Neural progenitor cell (in vitro differentiated cells): ENCODE data around the gene ROM1. TPM values are rescaled to one million over a fixed set of nuclear protein-coding genes. Genes with fewer than 3 reads are reported as not detected.

Experiments used
- DNase-seq: peaks from one replicate; pipeline ENCODE4 v3.0.0-alpha.2; 2016; ENCODE audit warnings: low spot score
- H2AFZ ChIP-seq: fragments of 200-600 bp; sonication (generic); replicated peaks from 2 replicates; pipeline ENCODE4 v1.6.1; 2016; ENCODE audit warnings: antibody characterized with exemption
- H3F3A ChIP-seq: fragments of 200-600 bp; sonication (generic); 2 replicates; pipeline ENCODE4 v1.6.1; 2016; ENCODE audit warnings: antibody characterized with exemption, low read depth
- H3K27ac ChIP-seq: fragments of 200-600 bp; sonication (generic); 2 replicates; pipeline ENCODE4 v1.5.1; 2016; ENCODE audit warnings: mild to moderate bottlenecking
- H3K27me3 ChIP-seq: fragments of 200-600 bp; sonication (generic); 2 replicates; pipeline ENCODE4 v1.6.1; 2016; ENCODE audit warnings: mild to moderate bottlenecking, moderate library complexity
- H3K36me3 ChIP-seq: fragments of 200-600 bp; sonication (generic); 2 replicates; pipeline ENCODE4 v1.5.1; 2016
- H3K4me1 ChIP-seq: fragments of 200-600 bp; sonication (generic); 2 replicates; pipeline ENCODE4 v1.6.1; 2016; ENCODE audit warnings: mixed run types
- H3K4me2 ChIP-seq: fragments of 200-600 bp; sonication (generic); 2 replicates; pipeline ENCODE4 v1.6.1; 2016
- H3K4me3 ChIP-seq: fragments of 200-600 bp; sonication (generic); 2 replicates; pipeline ENCODE4 v1.5.1; 2016
- H3K79me2 ChIP-seq: fragments of 200-600 bp; sonication (generic); 2 replicates; pipeline ENCODE4 v1.6.1; 2016; ENCODE audit warnings: low read depth
- H3K9ac ChIP-seq: fragments of 200-600 bp; sonication (generic); 2 replicates; pipeline ENCODE4 v1.6.1; 2016
- H3K9me3 ChIP-seq: fragments of 200-600 bp; sonication (generic); 2 replicates; pipeline ENCODE4 v1.5.1; 2016; ENCODE audit warnings: low read depth
- H4K20me1 ChIP-seq: fragments of 200-600 bp; sonication (generic); 2 replicates; pipeline ENCODE4 v1.6.1; 2016; ENCODE audit warnings: low read depth
- H3K27ac Mint-ChIP-seq: 3 replicates; pipeline ENCODE4 v1.8.0; 2021; ENCODE audit warnings: mixed read lengths
- H3K27me3 Mint-ChIP-seq: 2 replicates; pipeline ENCODE4 v1.8.0; 2022; ENCODE audit warnings: low read depth, mild to moderate bottlenecking, inconsistent platforms, moderate library complexity, mixed read lengths; ENCODE audit not compliant: insufficient read depth
- H3K36me3 Mint-ChIP-seq: 3 replicates; pipeline ENCODE4 v1.8.0; 2021; ENCODE audit warnings: mixed read lengths
- H3K4me1 Mint-ChIP-seq: 3 replicates; pipeline ENCODE4 v1.8.0; 2021; ENCODE audit warnings: mixed read lengths
- H3K4me3 Mint-ChIP-seq: 3 replicates; pipeline ENCODE4 v1.8.0; 2021; ENCODE audit warnings: mild to moderate bottlenecking, moderate library complexity, mixed read lengths
- H3K9me3 Mint-ChIP-seq: 3 replicates; pipeline ENCODE4 v1.8.0; 2020; ENCODE audit warnings: mixed read lengths
- CTCF ChIP-seq: fragments of 200-600 bp; sonication (generic); IDR thresholded peaks from 2 replicates; pipeline ENCODE4 v1.5.1; 2017; ENCODE audit warnings: antibody characterized with exemption, mild to moderate bottlenecking
- EZH2 ChIP-seq: fragments of 200-600 bp; sonication (generic); IDR thresholded peaks from 2 replicates; pipeline ENCODE4 v1.6.1; 2017; ENCODE audit warnings: antibody characterized with exemption, mild to moderate bottlenecking, moderate library complexity
- EZH2phosphoT487 ChIP-seq: fragments of 200-600 bp; sonication (generic); IDR thresholded peaks from 2 replicates; pipeline ENCODE4 v1.6.1; 2017; ENCODE audit warnings: antibody characterized with exemption
- total RNA-seq: library from RNA; depleted of rRNA; stranded (reverse); fragments of >200 nt; gene quantifications from 2 replicates; pipeline ENCODE4 v1.2.3, GENCODE V29; 2015; ENCODE audit warnings: low replicate concordance

Gene ROM1
- total RNA-seq, 1 donor from 2014 or later, result not detected

- Histone ChIP-seq H3K36me3 (no peaks in the 10 kb centered on the region), H2AFZ (peak overlapping the region; percentile 51), H3K27me3 (peaks cover 22% of the 10 kb centered on the region), H3K9ac (peak overlapping the region; percentile 96), H3K4me1 (peaks cover 37% of the 10 kb centered on the region), H3K9me3 (no peaks in the 10 kb centered on the region), H4K20me1 (peaks cover 31% of the 10 kb centered on the region), H3K4me2 (peak overlapping the region; percentile 92), H3K79me2 (peaks cover 36% of the 10 kb centered on the region), H3K27ac (peak overlapping the region; percentile 86), H3K4me3 (peak overlapping the region; percentile 87), H3F3A (peaks cover 59% of the 10 kb centered on the region)
- Mint-ChIP-seq H3K4me1 (peaks cover 53% of the 10 kb centered on the region), H3K9me3 (no peaks in the 10 kb centered on the region), H3K27me3 (peaks cover 6% of the 10 kb centered on the region), H3K36me3 (peaks cover 34% of the 10 kb centered on the region), H3K27ac (no peak overlapping the region), H3K4me3 (peak overlapping the region; percentile 99)
- TF ChIP-seq CTCF (no peak), EZH2 (no peak), EZH2phosphoT487 (no peak)
- no peak for DNase-seq
Observed at GRCh38 chr11:62601122-62601371, 12.0 kb upstream of the ROM1 start.

GRCh38 chr11:62601372-62602140 is 11.5 kb upstream of the ROM1 start, which contains the start of gene MTA2:
MTA2 (minus strand) TSS chr11:62601865; CDS start chr11:62601450, 415 bp downstream.
- TF ChIP-seq EZH2, result no peak
- no peak for TF ChIP-seq CTCF
- no peak for TF ChIP-seq EZH2phosphoT487
- H3K4me1 Mint-ChIP-seq, result peaks cover 56% of the 10 kb centered on the region
- peak within 1 kb of the TSS; percentile 92 for H3K4me2 ChIP-seq
- H3K4me3 Mint-ChIP-seq, result peak within 1 kb of the TSS; percentile 99
- no peaks in the 10 kb centered on the region for H3K36me3 ChIP-seq
- peak within 1 kb of the TSS; percentile 86 for H3K27ac ChIP-seq
- H3K27me3 ChIP-seq, result peaks cover 22% of the 10 kb centered on the region
- H3K4me3 ChIP-seq, result peak within 1 kb of the TSS; percentile 87
- peaks cover 36% of the 10 kb centered on the region for H3K79me2 ChIP-seq
- peak; percentile 99 for DNase-seq
- H2AFZ ChIP-seq, result peak within 1 kb of the TSS; percentile 86
- H3K9ac ChIP-seq, result peak within 1 kb of the TSS; percentile 96
- H3K4me1 ChIP-seq, result peaks cover 37% of the 10 kb centered on the region
- peaks cover 31% of the 10 kb centered on the region for H4K20me1 ChIP-seq
- H3K9me3 ChIP-seq, result no peaks in the 10 kb centered on the region
- H3K36me3 Mint-ChIP-seq, result peaks cover 32% of the 10 kb centered on the region
- peak within 1 kb of the TSS; percentile 74 for H3K27ac Mint-ChIP-seq
- peaks cover 57% of the 10 kb centered on the region for H3F3A ChIP-seq
- H3K27me3 Mint-ChIP-seq, result peaks cover 6% of the 10 kb centered on the region
- H3K9me3 Mint-ChIP-seq, result no peaks in the 10 kb centered on the region

GRCh38 chr11:62602141-62603071 is 10.7 kb upstream of the ROM1 start:
- DNase-seq, result peak; percentile 79
- Histone ChIP-seq H3F3A (peaks cover 57% of the 10 kb centered on the region), H3K9me3 (no peaks in the 10 kb centered on the region), H3K79me2 (peaks cover 36% of the 10 kb centered on the region), H3K4me1 (peaks cover 37% of the 10 kb centered on the region), H3K27ac (no peak overlapping the region), H3K9ac (no peak overlapping the region), H3K4me2 (peak overlapping the region; percentile 84), H4K20me1 (peaks cover 31% of the 10 kb centered on the region), H3K36me3 (no peaks in the 10 kb centered on the region), H3K27me3 (peaks cover 22% of the 10 kb centered on the region), H2AFZ (peak overlapping the region; percentile 86), H3K4me3 (peak overlapping the region; percentile 87)
- peaks cover 6% of the 10 kb centered on the region for H3K27me3 Mint-ChIP-seq
- TF ChIP-seq EZH2phosphoT487 (peak; percentile 28), EZH2 (peak; percentile 72), CTCF (peak; percentile 5)
- H3K4me3 Mint-ChIP-seq, result peak overlapping the region; percentile 99
- no peaks in the 10 kb centered on the region for H3K9me3 Mint-ChIP-seq
- peak overlapping the region; percentile 74 for H3K27ac Mint-ChIP-seq
- peaks cover 56% of the 10 kb centered on the region for H3K4me1 Mint-ChIP-seq
- H3K36me3 Mint-ChIP-seq, result peaks cover 27% of the 10 kb centered on the region
